ENCODE measurements around the gene ATP6AP1.

The ATP6AP1 gene

GRCh38 chrX:154473683-154474082 lies 45.2 kb downstream of the ATP6AP1 start:
- no peak for DNase-seq

- DNase-seq = no peak
Measured at GRCh38 chrX:154476821-154477220, 48.3 kb downstream of the ATP6AP1 start.

GRCh38 chrX:154477891-154478477 lies 49.5 kb downstream of the ATP6AP1 start:
- DNase-seq = no peak

- peak; percentile 71 for DNase-seq
Measured at GRCh38 chrX:154478728-154479622, 50.5 kb downstream of the ATP6AP1 start, which contains the start of gene LAGE3. LAGE3 (minus strand) TSS chrX:154479281; CDS start chrX:154478915, 366 bp downstream.

GRCh38 chrX:154481195-154481594 lies 52.7 kb downstream of the ATP6AP1 start:
- DNase-seq = no peak

GRCh38 chrX:154481911-154482601 lies 53.6 kb downstream of the ATP6AP1 start:
- DNase-seq = no peak

- no peak for DNase-seq
Measured at GRCh38 chrX:154482786-154483185, 54.3 kb downstream of the ATP6AP1 start.

- DNase-seq = no peak
Measured at GRCh38 chrX:154483325-154483724, 54.8 kb downstream of the ATP6AP1 start.

- no peak for DNase-seq
Measured at GRCh38 chrX:154484255-154485149, 56.0 kb downstream of the ATP6AP1 start.

GRCh38 chrX:154485150-154486051 lies 56.9 kb downstream of the ATP6AP1 start:
- no peak for DNase-seq

- DNase-seq = no peak
Measured at GRCh38 chrX:154486052-154486395, 57.5 kb downstream of the ATP6AP1 start.
